ENCODE measurements around the gene LRP1B. TPM values are rescaled to one million over a fixed set of nuclear protein-coding genes. Genes with fewer than 3 reads are reported as not detected.

Gene LRP1B
- polyA plus RNA-seq, 2 of the 4 experiments (the other 2 are of a cell fraction), result 0.03 TPM; not detected in 1

GRCh38 chr2:140630557-140630956, 1500.3 kb downstream of the LRP1B start:
- no peak for TF ChIP-seq RARB (CRISPR knock-in tag; IDR thresholded peaks at IDR 0.05)
- TF ChIP-seq PHF8 (IDR thresholded peaks at IDR 0.05; ENCODE audit: borderline replicate concordance, low read depth), result no peak
- TF ChIP-seq MAFK (IDR thresholded peaks at IDR 0.05; ENCODE audit: partially characterized antibody), result peak; percentile 54
- no peak for TF ChIP-seq RFX5 (IDR thresholded peaks at IDR 0.05)
- TF ChIP-seq, protein P1, sequence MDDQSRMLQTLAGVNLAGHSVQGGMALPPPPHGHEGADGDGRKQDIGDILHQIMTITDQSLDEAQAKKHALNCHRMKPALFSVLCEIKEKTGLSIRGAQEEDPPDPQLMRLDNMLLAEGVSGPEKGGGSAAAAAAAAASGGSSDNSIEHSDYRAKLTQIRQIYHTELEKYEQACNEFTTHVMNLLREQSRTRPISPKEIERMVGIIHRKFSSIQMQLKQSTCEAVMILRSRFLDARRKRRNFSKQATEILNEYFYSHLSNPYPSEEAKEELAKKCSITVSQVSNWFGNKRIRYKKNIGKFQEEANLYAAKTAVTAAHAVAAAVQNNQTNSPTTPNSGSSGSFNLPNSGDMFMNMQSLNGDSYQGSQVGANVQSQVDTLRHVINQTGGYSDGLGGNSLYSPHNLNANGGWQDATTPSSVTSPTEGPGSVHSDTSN (IDR thresholded peaks at IDR 0.05), result no peak
- no peak overlapping the region for H3K4me2 ChIP-seq
- CTCF ChIA-PET, result no interaction called here
- 80% methylated on average over 4 of the region's 4 CpGs for WGBS (ENCODE audit: missing lambda C conversion rate)
- DNase-seq (ENCODE audit: low read depth in 1 of 2, low spot score in 1 of 2) (no peak), FAIRE-seq (no peak), ATAC-seq (no peak)
- H3K4me1 ChIP-seq, result peaks cover 4% of the 10 kb centered on the region; the same call in 1 of the 3 replicates
- H3K4me3 ChIP-seq, result no peak overlapping the region
- POLR2A ChIA-PET, result no interaction called here
- no peaks in the 10 kb centered on the region for H3K9me3 ChIP-seq
- H3K27ac ChIP-seq, result no peak overlapping the region

GRCh38 chr2:140627885-140628284, 1502.9 kb downstream of the LRP1B start:
- ATAC-seq (no peak), DNase-seq (ENCODE audit: low read depth in 1 of 2, low spot score in 1 of 2) (no peak), FAIRE-seq (no peak)
- H3K4me1 ChIP-seq, result peaks cover 19% of the 10 kb centered on the region
- TF ChIP-seq HEYL (CRISPR knock-in tag; IDR thresholded peaks at IDR 0.05) (no peak), ZNF302 (CRISPR knock-in tag; IDR thresholded peaks at IDR 0.05) (no peak), KDM1A (IDR thresholded peaks at IDR 0.05; ENCODE audit: low read depth) (no peak), FOSB (CRISPR knock-in tag; IDR thresholded peaks at IDR 0.05) (no peak), JUN (IDR thresholded peaks at IDR 0.05) (no peak), REST (IDR thresholded peaks at IDR 0.05) (no peak), HOXB13 (CRISPR knock-in tag; IDR thresholded peaks at IDR 0.05; ENCODE audit: low read depth) (no peak), RFX5 (IDR thresholded peaks at IDR 0.05) (no peak), NPAS2 (CRISPR knock-in tag; IDR thresholded peaks at IDR 0.05; ENCODE audit: borderline replicate concordance) (no peak), CHD2 (IDR thresholded peaks at IDR 0.05; ENCODE audit: low read length, partially characterized antibody) (no peak), NR3C1 (IDR thresholded peaks at IDR 0.05) (no peak), TFCP2L1 (CRISPR knock-in tag; IDR thresholded peaks at IDR 0.05) (no peak), ZC3H11A (IDR thresholded peaks at IDR 0.05) (no peak), HOXB5 (CRISPR knock-in tag; IDR thresholded peaks at IDR 0.05) (no peak), NFE2L2 (conservative IDR thresholded peaks at IDR 0.05; ENCODE audit: low read length) (no peak)
- TF ChIP-seq, protein P2, sequence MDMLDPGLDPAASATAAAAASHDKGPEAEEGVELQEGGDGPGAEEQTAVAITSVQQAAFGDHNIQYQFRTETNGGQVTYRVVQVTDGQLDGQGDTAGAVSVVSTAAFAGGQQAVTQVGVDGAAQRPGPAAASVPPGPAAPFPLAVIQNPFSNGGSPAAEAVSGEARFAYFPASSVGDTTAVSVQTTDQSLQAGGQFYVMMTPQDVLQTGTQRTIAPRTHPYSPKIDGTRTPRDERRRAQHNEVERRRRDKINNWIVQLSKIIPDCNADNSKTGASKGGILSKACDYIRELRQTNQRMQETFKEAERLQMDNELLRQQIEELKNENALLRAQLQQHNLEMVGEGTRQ (IDR thresholded peaks at IDR 0.05), result no peak
- CTCF ChIA-PET, result no interaction called here
- H3K4me3 ChIP-seq, result no peak overlapping the region
- POLR2A ChIA-PET, result no interaction called here
- WGBS (ENCODE audit: missing lambda C conversion rate), result 95% methylated on average over 4 of the region's 4 CpGs
- H3K27ac ChIP-seq, result no peak overlapping the region
- H3K4me2 ChIP-seq, result no peak overlapping the region
- no peaks in the 10 kb centered on the region for H3K9me3 ChIP-seq

DNA sequence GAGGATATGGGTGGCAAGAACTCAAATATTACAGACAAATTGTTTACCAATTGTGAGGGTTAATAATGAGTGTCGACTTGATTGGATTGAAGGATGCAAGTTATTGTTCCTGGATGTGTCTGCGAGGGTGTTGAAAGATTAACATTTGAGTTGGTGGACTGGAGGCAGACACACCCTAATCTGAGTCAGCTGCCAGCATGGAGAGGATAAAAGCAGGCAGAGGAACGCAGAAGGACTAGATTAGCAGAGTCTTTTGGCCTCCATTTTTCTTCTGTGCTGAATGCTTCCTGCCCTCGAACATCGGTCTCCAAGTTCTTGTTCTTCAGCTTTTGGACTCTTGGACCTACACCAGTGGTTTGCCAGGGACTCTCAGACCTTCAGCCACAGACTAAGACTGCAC, 1503.7 kb downstream of the LRP1B start:
- CTCF ChIA-PET, result no interaction called here
- Histone ChIP-seq H3K4me1 (peaks cover 22% of the 10 kb centered on the region), H3K4me2 (no peak overlapping the region), H3K4me3 (no peak overlapping the region), H3K9me3 (no peaks in the 10 kb centered on the region), H3K27ac (peak overlapping the region in 1 of 2 experiments; percentile 27; a peak in 2 of 6 replicates)
- no peak for ATAC-seq
- POLR2A ChIA-PET, result no interaction called here
- no peak for FAIRE-seq
- 49% methylated on average over 5 of the region's 5 CpGs for WGBS (ENCODE audit: missing lambda C conversion rate)
- peak in 1 of 2 experiments; percentile 5 for DNase-seq (ENCODE audit: low read depth in 1 of 2, low spot score in 1 of 2)
- TF ChIP-seq RFX5 (IDR thresholded peaks at IDR 0.05) (no peak), NR3C1 (IDR thresholded peaks at IDR 0.05) (no peak), HES2 (IDR thresholded peaks at IDR 0.05) (no peak), ZFP36 (IDR thresholded peaks at IDR 0.05; ENCODE audit: borderline replicate concordance, partially characterized antibody) (no peak), TFCP2L1 (CRISPR knock-in tag; IDR thresholded peaks at IDR 0.05) (no peak), NPAS2 (CRISPR knock-in tag; IDR thresholded peaks at IDR 0.05; ENCODE audit: borderline replicate concordance) (no peak), BHLHE40 (IDR thresholded peaks at IDR 0.05; ENCODE audit: low read depth, low read length) (no peak), PHF8 (IDR thresholded peaks at IDR 0.05; ENCODE audit: borderline replicate concordance, low read depth) (no peak), EHMT2 (IDR thresholded peaks at IDR 0.05; ENCODE audit: low read depth) (no peak)
- TF ChIP-seq, protein P3, sequence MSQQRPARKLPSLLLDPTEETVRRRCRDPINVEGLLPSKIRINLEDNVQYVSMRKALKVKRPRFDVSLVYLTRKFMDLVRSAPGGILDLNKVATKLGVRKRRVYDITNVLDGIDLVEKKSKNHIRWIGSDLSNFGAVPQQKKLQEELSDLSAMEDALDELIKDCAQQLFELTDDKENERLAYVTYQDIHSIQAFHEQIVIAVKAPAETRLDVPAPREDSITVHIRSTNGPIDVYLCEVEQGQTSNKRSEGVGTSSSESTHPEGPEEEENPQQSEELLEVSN (IDR thresholded peaks at IDR 0.05; ENCODE audit: borderline replicate concordance, low read depth), result no peak

Measured in A549 (cell line).